HepG2 (cell line): ENCODE measurements around the gene PRKCE. TPM values are rescaled to one million over a fixed set of nuclear protein-coding genes. Genes with fewer than 3 reads are reported as not detected.

ENCODE experiments used
- ADNP ChIP-seq: sonication (generic); formaldehyde crosslinking; IDR thresholded peaks from 2 replicates; pipeline ENCODE4 v1.4.0; 2020; ENCODE audit warnings: missing genetic modification reagents
- EED ChIP-seq: sonication (generic); formaldehyde crosslinking; IDR thresholded peaks from 2 replicates; pipeline ENCODE4 v1.5.0; 2020; ENCODE audit warnings: mild to moderate bottlenecking, missing genetic modification reagents
- EHMT2 ChIP-seq: fragments of 200-600 bp; sonication (generic); IDR thresholded peaks from 2 replicates; pipeline ENCODE4 v1.7.0; 2017; ENCODE audit warnings: antibody characterized with exemption, low read depth, low read length, borderline replicate concordance
- ELF3 ChIP-seq: IDR thresholded peaks from 2 replicates; pipeline ENCODE4 v1.6.1; 2016; ENCODE audit warnings: missing genetic modification reagents, missing compliant biosample characterization
- HDAC1 ChIP-seq: sonication (generic); formaldehyde crosslinking; IDR thresholded peaks from 2 replicates; pipeline ENCODE4 v1.5.1; 2020; ENCODE audit warnings: mild to moderate bottlenecking, missing genetic modification reagents
- HNF4G ChIP-seq, 2 experiments: sonication (generic) in 1 of 2; formaldehyde crosslinking in 1 of 2; IDR thresholded peaks; 2 replicates each; pipeline versions ENCODE4 v1.4.0 to v1.6.1; 2011 to 2020; ENCODE audit warnings: borderline replicate concordance in 2 of 2, low read depth in 2 of 2, mild to moderate bottlenecking in 2 of 2, low read length in 1 of 2, missing genetic modification reagents in 1 of 2, moderate library complexity in 1 of 2
- JARID2 ChIP-seq: sonication (generic); formaldehyde crosslinking; IDR thresholded peaks from 2 replicates; pipeline ENCODE4 v1.8.1; 2023; ENCODE audit warnings: missing genetic modification reagents, inconsistent platforms; ENCODE audit not compliant: insufficient replicate concordance
- KDM5A ChIP-seq: fragments of 200-600 bp; sonication (generic); IDR thresholded peaks from 2 replicates; pipeline ENCODE4 v1.7.0; 2018; ENCODE audit warnings: antibody characterized with exemption, mild to moderate bottlenecking, low read length, borderline replicate concordance
- NR2C2 ChIP-seq: sonication (generic); formaldehyde crosslinking; IDR thresholded peaks from 2 replicates; pipeline ENCODE4 v1.4.0; 2020; ENCODE audit warnings: missing genetic modification reagents, mild to moderate bottlenecking, moderate library complexity, borderline replicate concordance
- ONECUT2 ChIP-seq: sonication (generic); formaldehyde crosslinking; IDR thresholded peaks from 2 replicates; pipeline ENCODE4 v1.4.0; 2020; ENCODE audit warnings: missing genetic modification reagents
- RARG ChIP-seq: sonication (generic); formaldehyde crosslinking; IDR thresholded peaks from 2 replicates; pipeline ENCODE4 v1.4.0; 2020; ENCODE audit warnings: low read depth, mild to moderate bottlenecking, missing genetic modification reagents
- TCF12 ChIP-seq, 2 experiments: fragments of 450-650 bp in 1 of 2; sonication (generic) in 1 of 2; formaldehyde crosslinking in 1 of 2; IDR thresholded peaks; 2 replicates each; pipeline versions ENCODE4 v1.6.1 to v1.8.0; 2017 to 2022; ENCODE audit warnings: antibody characterized with exemption in 1 of 2, mild to moderate bottlenecking in 1 of 2, missing genetic modification reagents in 1 of 2, moderate library complexity in 1 of 2
- U2AF1 ChIP-seq: fragments of 200-400 bp; formaldehyde crosslinking; optimal IDR thresholded peaks from 2 replicates; pipeline ENCODE3; 2017; ENCODE audit warnings: mild to moderate bottlenecking, low read depth, low read length
- YEATS4 ChIP-seq: sonication (generic); formaldehyde crosslinking; IDR thresholded peaks from 2 replicates; pipeline ENCODE4 v1.4.0; 2020; ENCODE audit warnings: missing genetic modification reagents, borderline replicate concordance
- ZNF33B ChIP-seq: sonication (generic); formaldehyde crosslinking; IDR thresholded peaks from 2 replicates; pipeline ENCODE4 v1.5.1; 2020; ENCODE audit warnings: mild to moderate bottlenecking, missing genetic modification reagents
- ZNF776 ChIP-seq: sonication (generic); formaldehyde crosslinking; IDR thresholded peaks from 2 replicates; pipeline ENCODE4 v1.4.0; 2020; ENCODE audit warnings: mild to moderate bottlenecking, missing genetic modification reagents
- polyA plus RNA-seq, 8 experiments: library from polyadenylated mRNA; depleted of rRNA in 3 of 8; stranded (reverse) in 7 of 8; unstranded in 1 of 8; fragments of >200 nt; fragmentation: Illumina TruSeq in 4 of 8; extraction: Trizol in 4 of 8; gene quantifications; 2 replicates each; pipeline versions ENCODE4 v1.2.1 to v1.2.3, GENCODE V29; 2011 to 2016; ENCODE audit warnings: low read depth in 4 of 8, missing spikeins in 1 of 8, mixed read lengths in 1 of 8; ENCODE audit not compliant: insufficient read depth in 1 of 8
- total RNA-seq, 5 experiments: library from RNA; depleted of rRNA; stranded (reverse); fragments of >200 nt; fragmentation: Illumina TruSeq; extraction: Trizol; gene quantifications; 2 replicates each; pipeline ENCODE4 v1.2.3, GENCODE V29; 2016; ENCODE audit warnings: low read depth in 1 of 5
- TF ChIP-seq, protein P1 (sequence below): sonication (generic); formaldehyde crosslinking; IDR thresholded peaks from 2 replicates; pipeline ENCODE4 v1.4.0; 2020; ENCODE audit warnings: mild to moderate bottlenecking, missing genetic modification reagents
- TF ChIP-seq, protein P2 (sequence below): sonication (generic); IDR thresholded peaks from 2 replicates; pipeline ENCODE4 v1.6.1; 2016; ENCODE audit warnings: low read depth, borderline replicate concordance
- TF ChIP-seq, protein P3 (sequence below): IDR thresholded peaks from 2 replicates; pipeline ENCODE4 v1.6.1; 2016; ENCODE audit warnings: missing compliant biosample characterization, missing genetic modification reagents, borderline replicate concordance

The PRKCE gene
- total and polyA plus RNA-seq, 2 of the 13 experiments (the other 11 are each of a cell fraction or from before 2014, with no cell fraction given) = 1.0 to 3.9 TPM

DNA sequence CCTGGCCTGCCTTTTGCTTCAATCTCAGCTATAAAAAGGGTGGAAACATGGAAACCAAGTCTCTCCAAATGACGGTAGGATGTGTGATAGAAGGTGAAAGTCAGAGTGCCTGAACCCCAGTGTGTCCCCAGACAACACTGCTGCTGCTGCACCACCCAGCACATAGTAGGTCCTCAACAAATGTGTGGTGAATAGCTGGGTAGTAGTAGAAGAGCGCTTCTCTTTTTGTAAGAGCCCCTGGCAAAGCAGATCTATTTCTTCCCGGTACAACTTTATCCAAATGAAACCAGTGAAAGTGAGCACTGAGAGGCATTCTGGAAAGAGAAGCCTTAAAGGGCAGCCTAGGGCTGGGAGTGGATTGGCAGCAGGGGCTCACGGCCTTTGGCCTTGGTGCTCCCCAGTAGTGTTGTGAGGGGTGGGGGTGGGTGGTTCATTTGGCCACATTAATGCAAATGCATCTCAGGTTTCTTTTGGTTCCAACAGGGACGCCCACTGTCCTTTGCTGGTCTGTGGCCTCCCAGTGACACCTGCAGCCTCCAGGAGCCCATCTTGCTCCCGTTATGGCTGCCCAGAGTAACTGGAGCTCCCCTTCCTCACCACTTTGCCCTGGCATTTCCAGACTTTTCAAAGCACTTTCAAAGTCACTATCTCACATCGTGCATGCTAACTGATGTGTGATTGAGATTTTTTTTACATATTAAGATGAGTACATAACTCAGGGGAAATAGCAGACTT lies 341.4 kb downstream of the PRKCE start (continued):
- TF ChIP-seq, protein P1, sequence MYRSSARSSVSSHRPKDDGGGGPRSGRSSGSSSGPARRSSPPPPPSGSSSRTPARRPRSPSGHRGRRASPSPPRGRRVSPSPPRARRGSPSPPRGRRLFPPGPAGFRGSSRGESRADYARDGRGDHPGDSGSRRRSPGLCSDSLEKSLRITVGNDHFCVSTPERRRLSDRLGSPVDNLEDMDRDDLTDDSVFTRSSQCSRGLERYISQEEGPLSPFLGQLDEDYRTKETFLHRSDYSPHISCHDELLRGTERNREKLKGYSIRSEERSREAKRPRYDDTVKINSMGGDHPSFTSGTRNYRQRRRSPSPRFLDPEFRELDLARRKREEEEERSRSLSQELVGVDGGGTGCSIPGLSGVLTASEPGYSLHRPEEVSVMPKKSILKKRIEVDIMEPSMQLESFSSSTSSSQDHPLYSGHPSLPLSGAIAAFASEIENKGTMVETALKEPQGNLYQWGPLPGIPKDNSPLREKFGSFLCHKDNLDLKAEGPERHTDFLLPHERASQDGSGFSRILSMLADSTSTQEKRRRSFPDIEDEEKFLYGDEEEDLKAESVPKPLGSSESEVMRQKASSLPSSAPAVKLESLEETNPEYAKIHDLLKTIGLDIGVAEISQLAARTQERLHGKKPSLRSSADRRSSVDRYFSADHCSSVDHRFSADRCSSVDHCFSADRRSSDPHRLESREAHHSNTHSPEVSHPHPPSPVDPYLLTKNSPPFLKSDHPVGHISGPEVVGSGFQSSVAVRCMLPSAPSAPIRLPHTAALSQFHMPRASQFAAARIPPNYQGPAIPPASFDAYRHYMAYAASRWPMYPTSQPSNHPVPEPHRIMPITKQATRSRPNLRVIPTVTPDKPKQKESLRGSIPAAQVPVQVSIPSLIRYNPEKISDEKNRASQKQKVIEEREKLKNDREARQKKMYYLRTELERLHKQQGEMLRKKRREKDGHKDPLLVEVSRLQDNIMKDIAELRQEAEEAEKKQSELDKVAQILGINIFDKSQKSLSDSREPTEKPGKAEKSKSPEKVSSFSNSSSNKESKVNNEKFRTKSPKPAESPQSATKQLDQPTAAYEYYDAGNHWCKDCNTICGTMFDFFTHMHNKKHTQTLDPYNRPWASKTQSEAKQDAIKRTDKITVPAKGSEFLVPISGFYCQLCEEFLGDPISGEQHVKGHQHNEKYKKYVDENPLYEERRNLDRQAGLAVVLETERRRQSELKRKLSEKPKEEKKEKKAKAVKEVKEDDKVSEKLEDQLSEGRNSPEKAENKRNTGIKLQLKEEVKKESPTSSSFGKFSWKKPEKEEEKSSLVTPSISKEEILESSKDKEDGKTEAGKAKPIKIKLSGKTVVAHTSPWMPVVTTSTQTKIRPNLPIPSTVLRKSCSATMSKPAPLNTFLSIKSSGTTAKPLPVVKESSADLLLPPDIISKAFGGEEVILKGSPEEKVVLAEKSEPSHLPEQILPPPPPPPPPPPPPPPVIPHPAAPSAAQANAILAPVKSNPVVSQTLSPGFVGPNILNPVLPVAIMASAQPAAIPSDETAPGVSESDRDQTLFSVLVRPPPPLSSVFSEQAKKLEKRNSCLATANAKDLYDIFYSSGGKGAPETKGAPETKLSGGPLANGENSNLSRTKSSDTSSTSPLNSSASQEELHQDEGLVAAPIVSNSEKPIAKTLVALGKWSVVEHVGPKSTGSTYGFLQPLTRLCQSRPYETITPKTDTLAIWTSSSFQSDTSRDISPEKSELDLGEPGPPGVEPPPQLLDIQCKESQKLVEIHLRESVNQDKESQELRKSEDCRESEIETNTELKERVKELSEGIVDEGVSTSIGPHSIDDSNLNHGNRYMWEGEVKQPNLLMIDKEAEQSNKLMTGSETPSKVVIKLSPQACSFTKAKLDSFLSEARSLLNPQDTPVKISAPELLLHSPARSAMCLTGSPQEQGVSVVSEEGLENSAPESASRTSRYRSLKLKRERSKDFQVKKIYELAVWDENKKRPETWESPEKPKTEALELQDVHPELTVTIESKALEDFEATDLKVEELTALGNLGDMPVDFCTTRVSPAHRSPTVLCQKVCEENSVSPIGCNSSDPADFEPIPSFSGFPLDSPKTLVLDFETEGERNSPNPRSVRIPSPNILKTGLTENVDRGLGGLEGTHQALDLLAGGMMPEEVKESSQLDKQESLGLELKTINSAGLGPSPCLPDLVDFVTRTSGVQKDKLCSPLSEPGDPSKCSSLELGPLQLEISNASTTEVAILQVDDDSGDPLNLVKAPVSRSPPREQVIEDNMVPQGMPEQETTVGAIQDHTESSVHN (CRISPR knock-in tag) = no peak
- no peak for TF ChIP-seq ONECUT2 (CRISPR knock-in tag)
- TF ChIP-seq, protein P2, sequence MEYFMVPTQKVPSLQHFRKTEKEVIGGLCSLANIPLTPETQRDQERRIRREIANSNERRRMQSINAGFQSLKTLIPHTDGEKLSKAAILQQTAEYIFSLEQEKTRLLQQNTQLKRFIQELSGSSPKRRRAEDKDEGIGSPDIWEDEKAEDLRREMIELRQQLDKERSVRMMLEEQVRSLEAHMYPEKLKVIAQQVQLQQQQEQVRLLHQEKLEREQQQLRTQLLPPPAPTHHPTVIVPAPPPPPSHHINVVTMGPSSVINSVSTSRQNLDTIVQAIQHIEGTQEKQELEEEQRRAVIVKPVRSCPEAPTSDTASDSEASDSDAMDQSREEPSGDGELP = no peak
- no peak for TF ChIP-seq RARG
- TF ChIP-seq, protein P3, sequence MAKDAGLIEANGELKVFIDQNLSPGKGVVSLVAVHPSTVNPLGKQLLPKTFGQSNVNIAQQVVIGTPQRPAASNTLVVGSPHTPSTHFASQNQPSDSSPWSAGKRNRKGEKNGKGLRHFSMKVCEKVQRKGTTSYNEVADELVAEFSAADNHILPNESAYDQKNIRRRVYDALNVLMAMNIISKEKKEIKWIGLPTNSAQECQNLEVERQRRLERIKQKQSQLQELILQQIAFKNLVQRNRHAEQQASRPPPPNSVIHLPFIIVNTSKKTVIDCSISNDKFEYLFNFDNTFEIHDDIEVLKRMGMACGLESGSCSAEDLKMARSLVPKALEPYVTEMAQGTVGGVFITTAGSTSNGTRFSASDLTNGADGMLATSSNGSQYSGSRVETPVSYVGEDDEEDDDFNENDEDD (CRISPR knock-in tag) = no peak
- TF ChIP-seq YEATS4 (CRISPR knock-in tag) = no peak
- no peak for TF ChIP-seq ZNF776
- no peak for TF ChIP-seq KDM5A
- no peak for TF ChIP-seq ZNF33B (CRISPR knock-in tag)
- no peak for TF ChIP-seq JARID2 (CRISPR knock-in tag)
- no peak for TF ChIP-seq HNF4G (IDR thresholded peaks at IDR 0.05; ENCODE audit: borderline replicate concordance, low read depth, low read length)
- TF ChIP-seq HNF4G (CRISPR knock-in tag; IDR thresholded peaks at IDR 0.05; ENCODE audit: borderline replicate concordance, low read depth) = 0 out of 2 replicates have a peak, but pooled peaks have one; percentile 21
- TF ChIP-seq TCF12 (IDR thresholded peaks at IDR 0.05) = no peak
- TF ChIP-seq TCF12 (CRISPR knock-in tag; IDR thresholded peaks at IDR 0.05) = no peak
- TF ChIP-seq ELF3 (CRISPR knock-in tag) = no peak
- TF ChIP-seq U2AF1 = no peak
- TF ChIP-seq EHMT2 = no peak
- no peak for TF ChIP-seq HDAC1 (CRISPR knock-in tag)
- no peak for TF ChIP-seq NR2C2 (CRISPR knock-in tag)
- TF ChIP-seq EED (CRISPR knock-in tag) = 0 out of 2 replicates have a peak, but pooled peaks have one; percentile 43
- TF ChIP-seq ADNP (CRISPR knock-in tag) = no peak
